ENCODE measurements around the gene ELOA.
"Not testable (repeated sequence)": the region's sequence is repeated elsewhere in the genome, so short reads cannot be mapped to it uniquely, and the experiment has no call there.

ELOA gene

GRCh38 chr1:23783141-23783540, 39.9 kb downstream of the ELOA start:
- DNase-seq (ENCODE audit: low spot score) = not testable (repeated sequence)

GRCh38 chr1:23784846-23785245, 41.6 kb downstream of the ELOA start:
- DNase-seq (ENCODE audit: low spot score) = no peak

GRCh38 chr1:23787701-23788100, 44.4 kb downstream of the ELOA start:
- DNase-seq (ENCODE audit: low spot score) = no peak

DNA sequence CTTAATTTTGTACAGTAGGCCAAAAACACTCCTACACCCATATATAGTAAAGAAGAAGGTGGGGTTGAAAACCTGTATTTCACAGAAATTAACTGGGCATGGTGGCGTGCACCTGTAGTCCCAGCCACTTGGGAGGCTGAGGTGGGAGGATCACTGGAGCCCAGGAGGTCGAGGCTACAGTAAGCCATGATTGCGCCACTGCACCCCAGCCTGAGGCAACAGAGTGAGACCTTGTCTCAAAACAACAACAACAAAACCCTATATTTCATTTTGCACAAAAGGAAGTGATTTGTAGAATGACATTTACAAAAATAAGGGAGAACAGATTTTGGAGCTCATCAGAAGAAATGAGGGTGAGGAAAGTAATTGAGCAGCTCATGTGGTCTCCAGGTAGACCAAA, 45.4 kb downstream of the ELOA start:
- no peak for DNase-seq (ENCODE audit: low spot score)

GRCh38 chr1:23790696-23791515, 47.6 kb downstream of the ELOA start, which contains the start of gene LYPLA2:
TSS of gene LYPLA2 (plus strand) at chr1:23791145. CDS start at chr1:23792683, 1,538 bp downstream.
- peak; percentile 95 for DNase-seq (ENCODE audit: low spot score)

GRCh38 chr1:23791516-23792047, 48.3 kb downstream of the ELOA start:
- DNase-seq (ENCODE audit: low spot score) = no peak

DNA sequence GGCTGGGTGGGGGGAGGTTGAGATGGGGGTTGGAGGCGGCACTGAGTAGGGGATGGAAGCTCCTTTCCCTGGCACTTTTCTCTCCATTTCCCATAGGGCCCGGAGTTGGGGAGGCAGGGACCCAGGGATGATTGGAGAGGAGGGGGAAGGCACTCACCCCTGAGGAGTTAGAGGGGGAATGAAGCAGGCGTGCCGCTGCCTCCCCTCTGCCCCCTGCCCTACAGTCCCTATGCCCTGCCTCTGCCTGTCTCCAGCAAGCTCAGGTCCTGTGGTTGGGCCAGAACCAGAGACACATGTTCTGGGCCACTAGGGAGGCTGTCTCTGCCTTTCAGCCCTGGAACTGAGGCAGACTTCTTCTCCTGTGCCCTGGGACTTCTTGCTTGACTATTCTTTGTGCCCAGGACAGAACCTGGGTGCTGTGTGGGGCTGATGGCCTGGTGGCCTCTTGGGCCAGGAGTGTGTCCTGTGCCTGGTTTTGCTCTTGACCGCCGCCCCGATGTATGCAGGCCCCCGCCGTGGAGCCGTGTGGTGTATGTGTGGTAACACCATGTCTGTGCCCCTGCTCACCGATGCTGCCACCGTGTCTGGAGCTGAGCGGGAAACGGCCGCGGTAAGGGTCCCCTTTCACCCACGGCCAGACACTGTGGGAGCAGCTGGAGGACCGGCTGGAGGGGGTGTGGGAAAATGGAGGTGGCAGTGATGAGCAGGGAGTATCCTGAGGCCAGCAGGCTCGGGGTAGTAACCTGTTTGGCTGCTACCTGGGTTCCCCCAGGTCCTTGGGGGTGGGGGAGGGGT, 49.1 kb downstream of the ELOA start:
- DNase-seq (ENCODE audit: low spot score) = no peak

GRCh38 chr1:23793018-23793781, 49.9 kb downstream of the ELOA start:
- peak; percentile 75 for DNase-seq (ENCODE audit: low spot score)

DNA sequence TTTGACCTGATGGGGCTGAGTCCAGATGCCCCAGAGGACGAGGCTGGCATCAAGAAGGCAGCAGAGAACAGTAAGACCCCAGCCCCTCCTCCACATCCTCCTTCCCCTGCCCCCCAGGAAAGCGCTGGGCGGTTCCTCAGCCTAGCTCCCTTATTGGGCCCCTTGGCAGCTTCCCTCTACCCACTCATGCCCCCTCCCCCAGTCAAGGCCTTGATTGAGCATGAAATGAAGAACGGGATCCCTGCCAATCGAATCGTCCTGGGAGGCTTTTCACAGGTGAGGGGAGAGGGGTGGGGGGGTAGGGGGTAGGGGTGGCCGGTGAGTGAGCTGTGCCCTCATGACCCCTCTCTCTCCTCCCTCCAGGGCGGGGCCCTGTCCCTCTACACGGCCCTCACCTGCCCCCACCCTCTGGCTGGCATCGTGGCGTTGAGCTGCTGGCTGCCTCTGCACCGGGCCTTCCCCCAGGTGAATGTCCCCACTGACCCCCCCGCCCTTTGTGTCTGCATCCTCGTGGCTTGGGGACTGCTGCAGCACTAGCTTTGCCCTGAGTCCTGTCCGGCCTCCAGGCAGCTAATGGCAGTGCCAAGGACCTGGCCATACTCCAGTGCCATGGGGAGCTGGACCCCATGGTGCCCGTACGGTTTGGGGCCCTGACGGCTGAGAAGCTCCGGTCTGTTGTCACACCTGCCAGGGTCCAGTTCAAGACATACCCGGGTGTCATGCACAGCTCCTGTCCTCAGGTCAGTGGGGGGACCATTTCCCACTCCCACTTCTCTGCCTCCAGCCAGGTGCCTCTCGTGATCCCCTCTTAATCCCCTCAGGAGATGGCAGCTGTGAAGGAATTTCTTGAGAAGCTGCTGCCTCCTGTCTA, 50.8 kb downstream of the ELOA start:
- no peak for DNase-seq (ENCODE audit: low spot score)

DNA sequence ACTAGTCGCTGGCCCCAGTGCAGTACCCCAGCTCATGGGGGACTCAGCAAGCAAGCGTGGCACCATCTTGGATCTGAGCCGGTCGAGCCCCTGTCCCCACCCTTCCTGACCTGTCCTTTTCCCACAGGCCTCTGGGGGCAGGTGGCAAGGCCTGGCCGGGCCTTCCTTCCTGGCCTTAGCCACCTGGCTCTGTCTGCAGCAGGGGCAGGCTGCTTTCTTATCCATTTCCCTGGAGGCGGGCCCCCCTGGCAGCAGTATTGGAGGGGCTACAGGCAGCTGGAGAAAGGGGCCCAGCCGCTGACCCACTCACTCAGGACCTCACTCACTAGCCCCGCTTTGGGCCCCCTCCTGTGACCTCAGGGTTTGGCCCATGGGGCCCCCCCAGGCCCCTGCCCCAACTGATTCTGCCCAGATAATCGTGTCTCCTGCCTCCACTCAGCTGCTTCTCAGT, 51.5 kb downstream of the ELOA start:
- not testable (repeated sequence) for DNase-seq (ENCODE audit: low spot score)

- DNase-seq (ENCODE audit: low spot score) = no peak
Measured at GRCh38 chr1:23795676-23796465, 52.6 kb downstream of the ELOA start.

GRCh38 chr1:23796466-23797271, 53.4 kb downstream of the ELOA start:
- DNase-seq (ENCODE audit: low spot score) = no peak

DNA sequence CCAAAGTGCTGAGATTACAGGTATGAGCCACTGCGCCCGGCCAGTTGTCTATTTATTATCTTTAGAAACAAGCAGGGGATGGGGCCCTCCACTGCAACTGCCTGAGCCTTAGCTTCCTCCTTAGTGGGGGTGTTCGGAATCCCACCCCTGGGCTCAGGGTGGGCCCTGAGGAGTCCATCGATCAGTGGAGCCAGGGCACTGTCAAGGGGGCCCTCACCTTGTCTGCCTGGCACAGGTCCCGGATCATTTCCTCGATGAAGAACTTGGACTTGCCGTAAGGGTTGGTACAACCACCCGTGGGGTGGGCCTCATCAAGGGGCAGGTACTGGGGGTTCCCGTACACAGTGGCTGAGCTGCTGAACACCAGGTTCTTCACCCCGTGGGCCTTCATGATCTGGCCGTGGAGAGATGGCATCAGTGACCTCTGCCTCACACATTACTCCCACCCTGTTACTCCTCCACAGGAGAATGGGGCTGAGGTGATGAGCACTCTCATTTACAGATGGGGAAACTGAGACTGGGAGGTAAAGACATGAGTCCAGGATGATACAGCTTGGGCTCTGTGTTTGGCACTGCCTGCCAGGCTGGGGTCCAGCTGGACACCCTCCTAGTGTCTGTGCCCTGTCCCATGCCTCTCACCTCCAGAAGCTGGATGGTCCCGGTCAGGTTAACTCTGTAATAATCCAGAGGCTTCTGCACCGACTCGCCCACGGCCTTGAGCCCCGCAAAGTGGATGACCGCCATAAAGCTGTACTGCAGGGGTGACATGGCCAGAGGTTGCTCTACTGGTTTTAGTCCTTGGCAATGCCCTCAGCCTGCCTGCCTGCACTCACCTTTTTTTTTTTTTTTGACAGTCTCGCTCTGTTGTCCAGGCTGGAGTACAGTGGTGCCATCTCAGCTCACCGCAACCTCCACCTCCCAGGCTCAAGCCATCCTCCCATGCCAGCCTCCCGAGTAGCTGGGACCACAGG, 54.5 kb downstream of the ELOA start:
- DNase-seq (ENCODE audit: low spot score) = no peak

DNA sequence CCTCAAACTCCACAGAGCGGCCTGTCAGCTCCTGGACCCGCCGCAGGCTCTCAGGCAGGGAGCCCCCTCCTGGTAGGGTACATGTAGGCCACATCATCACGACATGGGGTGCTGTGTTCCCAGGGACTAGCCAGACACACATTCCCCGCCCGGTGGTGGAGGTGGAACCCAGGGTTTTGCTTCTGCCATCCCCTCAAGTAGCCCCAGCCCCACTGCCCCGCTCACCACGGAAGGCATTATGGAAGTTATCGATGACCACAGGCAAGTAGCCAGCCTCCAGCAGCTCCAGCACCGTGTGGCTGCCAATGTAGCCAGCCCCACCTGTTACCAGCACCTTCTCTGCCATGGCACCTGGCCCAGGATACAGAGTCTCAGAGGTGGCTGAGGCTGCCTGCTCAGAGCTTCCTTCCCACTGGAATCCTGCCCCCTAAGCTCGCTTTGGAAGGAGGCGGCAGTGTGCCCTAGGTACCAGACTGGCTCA, 55.4 kb downstream of the ELOA start:
- no peak for DNase-seq (ENCODE audit: low spot score)

DNA sequence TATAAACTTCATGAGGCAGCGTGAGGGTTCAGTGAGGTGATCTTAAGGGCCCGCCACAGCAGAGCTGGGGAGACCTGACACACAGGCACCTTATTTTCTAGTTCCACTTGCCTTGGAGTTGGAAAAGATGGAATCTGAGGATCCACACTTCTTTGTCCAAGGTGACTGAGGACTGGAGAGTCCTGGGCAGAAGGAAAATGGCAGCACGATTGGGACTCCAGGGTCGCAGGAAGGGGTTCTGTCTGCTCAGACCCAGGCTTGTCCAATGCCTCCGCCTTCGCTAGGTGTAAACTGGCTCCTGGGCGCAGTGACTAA, 55.9 kb downstream of the ELOA start:
- DNase-seq (ENCODE audit: low spot score) = no peak

DNA sequence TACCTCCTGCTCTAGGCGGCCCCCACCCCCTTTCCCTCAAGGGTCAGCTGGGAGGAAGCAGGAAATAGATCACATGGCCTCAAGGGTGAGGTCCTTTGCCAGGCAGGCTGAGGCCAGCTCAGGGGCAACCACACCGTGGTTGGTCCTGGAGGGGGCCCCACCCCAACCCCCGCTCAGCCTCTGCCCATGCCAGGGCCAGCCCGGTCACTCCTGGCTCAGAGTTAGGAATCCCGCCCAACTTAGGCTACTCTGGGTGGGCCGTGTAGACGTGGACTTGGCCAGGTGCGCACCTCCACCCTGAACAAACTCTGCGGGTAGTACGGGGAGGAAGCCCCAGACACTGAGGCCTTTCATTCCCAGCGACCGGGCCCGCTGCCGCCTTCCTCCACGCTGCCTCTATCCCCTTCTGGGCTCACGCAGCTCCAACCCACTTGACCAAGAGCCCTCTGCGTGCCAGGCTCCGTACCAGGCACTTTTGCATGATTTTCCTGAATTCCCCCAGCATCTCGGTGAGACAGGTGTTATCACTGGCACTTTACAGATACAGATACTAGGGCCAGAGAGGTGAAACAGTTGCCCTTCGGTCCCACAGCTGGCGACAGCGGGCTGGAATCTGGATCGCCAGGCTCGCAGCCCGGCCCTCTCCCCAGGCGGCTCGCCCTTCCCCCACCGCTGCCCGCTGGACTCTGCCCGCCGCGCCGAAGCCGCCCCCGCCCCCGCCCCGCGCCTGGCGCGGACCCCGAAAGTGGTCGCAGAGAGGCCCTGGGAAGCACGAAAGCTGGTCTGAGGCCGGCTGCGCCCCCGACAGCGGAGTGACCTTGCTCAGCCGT, 56.5 kb downstream of the ELOA start:
- DNase-seq (ENCODE audit: low spot score) = no peak
